Body of pancreas (tissue), 4 donors: ENCODE data around the gene AMDHD2.

Experiments
- POLR2A ChIP-seq, 3 donors: fragments of 450-650 bp; IDR thresholded peaks; one replicate each; pipeline ENCODE4 v1.6.1; 2016; ENCODE audit warnings: antibody characterized with exemption in 3 of 3, mild to moderate bottlenecking in 2 of 3
- TF ChIP-seq, protein P1 (sequence below), 7 experiments: fragments of 450-650 bp in 4 of 7; fragments of 200-600 bp in 3 of 7; sonication (generic) in 3 of 7; IDR thresholded peaks; one replicate each; pipeline ENCODE4 v1.5.1; 2016 to 2019; ENCODE audit warnings: antibody characterized with exemption in 7 of 7

DNA sequence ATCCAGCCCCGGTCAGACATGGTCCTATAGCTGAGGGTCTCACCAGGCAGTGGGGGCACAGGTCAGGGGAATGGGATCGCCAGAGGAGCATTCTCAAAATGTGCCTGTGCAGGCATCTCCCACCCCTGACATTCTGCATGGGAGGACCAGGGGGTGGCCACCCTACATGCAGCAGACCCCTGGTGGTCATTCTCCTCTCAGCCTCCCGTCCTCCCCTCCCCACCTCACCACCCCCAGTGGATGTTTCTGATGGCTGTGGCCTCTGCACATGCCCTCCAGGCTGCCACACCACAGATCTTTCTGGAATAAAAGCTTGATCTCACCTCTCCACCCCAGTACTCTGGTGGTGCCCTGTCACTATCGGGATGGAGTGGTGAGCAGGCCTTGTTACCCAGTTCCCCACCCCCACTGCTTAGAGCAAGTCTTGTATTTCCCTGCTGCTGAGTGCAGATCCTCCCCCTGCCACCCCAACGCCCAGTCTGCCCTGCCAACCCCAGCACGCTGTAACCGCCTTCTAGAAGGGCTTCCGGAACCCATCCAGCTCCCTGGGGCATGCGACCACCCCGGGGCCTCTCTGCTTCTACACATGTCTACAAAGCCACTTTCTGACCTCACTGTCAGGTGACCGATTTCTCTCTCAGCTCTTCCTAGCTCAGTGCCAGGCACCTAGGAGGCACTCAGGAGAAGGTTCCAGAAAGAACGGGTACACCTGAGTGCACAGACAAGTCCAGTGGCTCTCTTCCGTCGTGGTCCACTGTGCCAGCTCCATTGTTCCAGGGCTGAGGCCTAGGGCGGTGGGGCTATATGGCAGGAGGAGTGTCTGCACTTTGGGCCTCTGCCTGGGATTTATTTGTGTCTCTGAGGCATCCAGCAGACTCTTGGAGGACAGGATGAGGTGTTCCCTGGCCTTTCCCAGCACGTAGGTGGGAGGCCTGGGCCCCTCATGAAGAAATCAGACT, 36.0 kb upstream of the AMDHD2 start:
- TF ChIP-seq, protein P1, sequence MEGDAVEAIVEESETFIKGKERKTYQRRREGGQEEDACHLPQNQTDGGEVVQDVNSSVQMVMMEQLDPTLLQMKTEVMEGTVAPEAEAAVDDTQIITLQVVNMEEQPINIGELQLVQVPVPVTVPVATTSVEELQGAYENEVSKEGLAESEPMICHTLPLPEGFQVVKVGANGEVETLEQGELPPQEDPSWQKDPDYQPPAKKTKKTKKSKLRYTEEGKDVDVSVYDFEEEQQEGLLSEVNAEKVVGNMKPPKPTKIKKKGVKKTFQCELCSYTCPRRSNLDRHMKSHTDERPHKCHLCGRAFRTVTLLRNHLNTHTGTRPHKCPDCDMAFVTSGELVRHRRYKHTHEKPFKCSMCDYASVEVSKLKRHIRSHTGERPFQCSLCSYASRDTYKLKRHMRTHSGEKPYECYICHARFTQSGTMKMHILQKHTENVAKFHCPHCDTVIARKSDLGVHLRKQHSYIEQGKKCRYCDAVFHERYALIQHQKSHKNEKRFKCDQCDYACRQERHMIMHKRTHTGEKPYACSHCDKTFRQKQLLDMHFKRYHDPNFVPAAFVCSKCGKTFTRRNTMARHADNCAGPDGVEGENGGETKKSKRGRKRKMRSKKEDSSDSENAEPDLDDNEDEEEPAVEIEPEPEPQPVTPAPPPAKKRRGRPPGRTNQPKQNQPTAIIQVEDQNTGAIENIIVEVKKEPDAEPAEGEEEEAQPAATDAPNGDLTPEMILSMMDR (IDR thresholded peaks at IDR 0.05) = no peak
- no peak for TF ChIP-seq POLR2A (IDR thresholded peaks at IDR 0.05)
